HG02840 (cell line): ENCODE data around the gene BICRA.

Experiments
- ATAC-seq: cut with Tn5 transposase; IDR thresholded peaks from one replicate; pipeline ENCODE4 v1.9.1; 2021; ENCODE audit warnings: mild to moderate bottlenecking, moderate library complexity, moderate number of reproducible peaks; ENCODE audit not compliant: unreplicated experiment, low FRiP score

BICRA gene

DNA sequence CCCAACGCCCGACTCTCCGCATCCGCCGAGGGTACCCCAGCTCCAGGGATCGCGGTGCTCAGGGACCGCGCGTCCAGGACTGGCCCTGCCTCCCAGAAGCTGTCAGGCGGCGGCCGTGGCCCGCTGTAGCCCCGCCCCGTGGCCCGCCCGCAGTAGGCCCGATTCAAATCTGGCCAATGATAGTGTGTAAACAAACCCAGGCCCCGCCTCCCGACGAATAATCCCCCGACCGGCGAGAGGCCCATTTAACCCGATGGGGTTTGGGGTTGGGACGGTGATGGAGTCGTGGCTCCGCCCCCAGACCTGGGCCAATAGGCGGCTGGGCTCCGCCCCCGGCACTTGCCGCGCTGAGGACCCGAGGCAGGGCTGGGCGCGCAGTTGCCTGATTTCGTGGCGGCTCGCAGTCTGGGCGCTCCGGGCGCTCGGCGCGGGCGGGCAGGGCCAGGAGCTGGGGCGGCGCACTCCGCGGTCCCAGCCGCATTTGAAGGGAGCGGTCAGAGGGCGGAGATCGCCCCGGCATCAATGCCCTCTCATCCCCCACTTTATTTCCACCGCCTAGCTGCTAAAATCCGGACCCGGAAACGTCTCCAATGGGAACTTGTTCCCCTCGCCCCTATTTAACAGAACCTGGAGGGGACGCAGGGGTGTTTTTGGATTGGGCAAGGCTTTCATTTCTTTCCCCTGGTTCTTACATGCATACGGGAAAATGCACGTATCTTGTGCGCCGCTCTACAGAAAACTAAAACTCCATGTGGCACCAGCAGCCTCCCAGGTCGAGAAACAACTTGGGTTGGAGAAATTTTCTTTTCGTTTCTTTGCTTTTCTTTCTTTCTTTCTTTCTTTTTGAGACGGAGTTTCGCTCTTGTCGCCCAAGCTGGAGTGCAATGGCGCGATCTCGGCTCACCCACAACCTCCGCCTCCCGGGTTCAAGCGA lies 8.4 kb upstream of the BICRA start:
- ATAC-seq, result peak; percentile 93

DNA sequence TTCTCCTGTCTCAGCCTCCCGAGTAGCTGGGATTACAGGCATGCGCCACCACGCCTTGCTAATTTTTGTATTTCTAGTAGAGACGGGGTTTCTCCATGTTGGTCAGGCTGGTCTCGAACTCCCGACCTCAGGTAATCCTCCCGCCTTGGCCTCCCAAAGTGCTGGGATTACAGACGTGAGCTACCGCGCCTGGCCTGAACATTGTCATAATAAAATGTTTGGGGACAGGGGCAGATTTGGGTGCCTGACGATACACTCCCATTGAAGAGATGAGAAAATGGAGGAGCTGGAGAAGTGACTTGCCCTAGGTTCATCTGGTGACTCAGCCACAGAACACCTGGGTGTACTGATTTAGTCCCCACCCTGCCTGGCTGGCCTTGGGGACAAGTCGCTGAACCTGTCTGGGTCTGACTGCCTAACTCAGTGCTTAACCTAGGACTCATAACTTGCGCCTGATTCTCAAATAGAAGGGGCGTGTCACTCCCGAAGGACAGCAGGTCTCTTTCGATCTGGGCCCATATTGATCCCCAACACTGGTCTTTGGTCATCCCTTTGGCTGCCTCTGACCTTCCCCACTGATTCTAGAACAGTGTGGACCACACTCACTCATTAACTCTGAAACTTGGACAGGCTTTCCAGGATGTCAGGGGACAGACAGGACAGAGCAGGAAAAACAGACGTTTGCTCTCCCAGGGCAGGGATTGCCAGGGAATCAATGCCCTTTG lies 7.6 kb upstream of the BICRA start:
- ATAC-seq, result no peak

DNA sequence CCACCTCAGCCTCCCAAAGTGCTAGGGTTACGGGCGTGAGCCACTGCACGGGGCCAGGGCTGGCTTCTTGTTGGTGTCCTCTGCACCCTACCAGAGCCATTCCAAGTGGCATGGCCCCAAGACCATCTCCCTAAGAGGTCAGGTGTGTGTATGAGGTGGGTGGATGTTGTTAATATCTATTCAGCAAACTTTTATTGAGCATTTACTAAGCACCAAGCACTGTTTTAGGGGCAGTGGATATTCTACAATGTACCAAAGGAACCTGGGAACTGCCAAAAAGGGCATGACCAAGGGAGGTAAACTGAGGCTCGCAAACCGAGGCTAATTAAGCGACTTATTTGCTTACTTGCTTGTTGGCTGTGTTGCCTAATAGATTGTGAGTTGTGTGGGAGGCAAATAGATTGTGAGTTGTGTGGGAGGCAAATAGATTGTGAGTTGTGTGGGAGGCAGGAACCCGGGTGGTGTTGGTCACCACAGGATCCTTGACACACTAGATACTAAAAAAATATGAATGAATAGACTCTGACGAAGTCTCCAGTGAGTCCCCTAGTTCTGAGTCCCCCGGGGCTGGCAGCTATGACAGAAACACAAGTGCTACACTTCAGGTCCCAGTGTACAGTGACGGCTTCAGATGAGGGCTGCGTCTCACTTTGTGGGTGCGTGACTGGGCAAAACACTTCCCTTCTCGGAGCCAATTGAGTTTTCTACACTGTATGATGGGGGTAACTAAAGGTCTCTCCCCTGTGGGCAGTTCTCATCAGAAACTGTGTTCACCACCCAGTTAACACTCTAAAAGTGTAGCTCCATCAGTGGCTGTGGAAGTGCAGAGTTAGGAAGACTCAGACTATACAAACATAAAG lies 5.0 kb upstream of the BICRA start:
- ATAC-seq, result no peak

DNA sequence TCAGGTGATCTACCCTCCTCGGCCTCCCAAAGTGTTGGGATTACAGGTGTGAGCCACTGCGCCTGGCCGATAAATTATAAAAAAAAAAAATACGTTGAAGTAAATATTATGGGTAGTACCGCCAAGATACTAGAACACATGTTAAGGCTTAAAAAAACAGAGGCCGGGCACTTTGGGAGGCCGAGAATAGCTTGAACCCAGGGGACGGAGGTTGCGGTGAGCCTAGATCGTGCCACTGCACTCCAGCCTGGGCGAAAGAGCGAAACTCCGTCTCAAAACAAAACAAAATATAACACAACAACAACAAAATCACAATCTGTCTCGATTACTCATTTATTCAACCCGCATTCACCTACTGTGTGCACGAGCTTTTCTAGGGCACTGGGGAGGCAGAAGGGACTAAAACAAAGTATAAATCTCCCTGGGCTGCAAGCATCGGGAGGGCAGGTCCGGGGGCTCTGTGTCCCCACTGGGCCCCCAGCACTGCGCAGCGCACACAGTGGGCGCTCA lies 1.3 kb upstream of the BICRA start:
- no peak for ATAC-seq

DNA sequence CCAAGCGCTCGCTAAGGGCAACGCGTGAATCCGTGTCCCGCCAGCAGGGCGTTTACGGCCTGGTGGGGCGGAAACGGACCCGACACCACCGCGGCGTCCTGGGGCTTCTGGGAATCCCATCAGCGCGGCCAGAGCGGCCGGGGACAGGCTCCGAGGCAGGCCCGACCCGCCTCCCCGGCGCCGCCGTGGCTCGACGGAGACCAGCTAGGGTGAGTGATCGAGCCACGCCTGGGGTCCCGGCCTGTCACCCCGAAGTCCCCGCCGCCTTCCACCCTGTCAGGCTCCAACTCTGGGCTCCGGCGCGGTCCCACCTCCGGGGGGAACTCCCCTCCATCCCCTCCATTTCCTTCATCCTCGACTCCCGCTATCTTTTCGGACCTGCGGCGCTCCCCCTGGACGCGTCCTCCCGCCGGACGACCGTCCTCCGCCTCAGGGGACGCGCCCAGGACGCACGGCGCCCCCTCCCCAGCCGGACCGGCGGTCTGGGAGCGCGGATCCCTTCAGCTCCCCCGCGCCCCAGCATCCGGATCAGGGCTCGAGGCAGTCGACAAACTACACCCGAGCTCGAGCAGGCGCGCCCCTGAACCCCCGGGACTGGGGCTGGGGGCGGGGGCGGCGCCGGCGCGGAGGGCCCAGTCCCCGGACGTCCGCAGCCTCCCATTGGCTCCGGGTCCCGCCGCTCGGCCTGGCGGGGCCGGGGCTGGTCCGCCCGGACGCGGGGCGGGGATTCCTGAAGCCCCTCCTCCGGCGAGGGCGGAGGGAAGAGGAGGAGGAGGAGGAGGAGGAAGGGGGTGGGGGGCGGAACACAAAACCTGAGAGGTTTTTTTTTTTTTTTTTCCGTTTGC lies 638 bp upstream of the BICRA start:
- ATAC-seq, result peak; percentile 74

DNA sequence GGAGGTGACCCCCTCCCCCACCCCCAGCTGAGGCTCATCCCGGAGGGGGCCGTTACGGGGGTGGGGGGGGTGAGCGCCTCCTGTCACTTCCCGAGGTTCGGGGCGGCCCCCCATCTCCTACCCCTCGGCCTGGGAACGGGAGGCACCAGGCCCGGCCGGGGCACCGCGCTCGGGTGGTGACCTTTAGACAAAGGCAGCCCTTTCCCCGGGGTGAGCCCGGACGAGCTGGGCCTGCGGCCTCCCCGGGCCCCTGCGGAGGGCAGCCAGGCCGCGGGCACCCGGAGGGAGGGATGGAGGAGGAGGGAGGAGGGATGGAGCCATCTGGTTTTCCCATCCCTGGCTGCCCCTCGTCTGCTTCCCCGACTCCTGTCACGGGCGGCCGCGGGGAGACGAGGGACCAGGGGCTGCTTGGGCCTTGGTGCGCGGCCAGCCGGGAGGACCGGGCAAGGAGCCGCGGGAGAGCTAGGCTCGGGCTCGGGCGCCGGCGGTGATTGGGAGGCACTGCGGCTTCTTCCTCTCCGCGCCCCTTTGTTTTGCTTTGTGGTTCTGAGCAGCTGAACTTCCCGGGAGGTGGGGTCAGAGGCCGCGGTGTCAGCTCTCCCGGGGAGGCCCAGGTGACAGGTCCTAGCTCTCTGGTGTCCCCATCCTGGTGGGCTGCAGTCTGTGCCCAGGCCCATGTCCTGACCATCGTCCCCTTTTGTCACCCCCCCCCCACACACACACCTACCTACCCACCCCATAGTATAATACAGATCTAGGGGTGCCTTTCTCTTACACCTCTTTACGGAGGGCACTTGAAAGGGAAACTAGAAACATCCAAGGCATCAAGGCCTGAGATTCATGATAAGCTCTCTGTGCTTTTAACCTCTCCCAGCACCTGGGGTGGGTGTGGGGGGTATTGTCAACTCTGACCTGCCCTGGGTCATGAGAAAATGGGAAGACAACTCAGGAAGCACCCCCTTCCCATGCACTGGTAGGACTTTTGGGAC lies 1.3 kb downstream of the BICRA start:
- ATAC-seq, result no peak

DNA sequence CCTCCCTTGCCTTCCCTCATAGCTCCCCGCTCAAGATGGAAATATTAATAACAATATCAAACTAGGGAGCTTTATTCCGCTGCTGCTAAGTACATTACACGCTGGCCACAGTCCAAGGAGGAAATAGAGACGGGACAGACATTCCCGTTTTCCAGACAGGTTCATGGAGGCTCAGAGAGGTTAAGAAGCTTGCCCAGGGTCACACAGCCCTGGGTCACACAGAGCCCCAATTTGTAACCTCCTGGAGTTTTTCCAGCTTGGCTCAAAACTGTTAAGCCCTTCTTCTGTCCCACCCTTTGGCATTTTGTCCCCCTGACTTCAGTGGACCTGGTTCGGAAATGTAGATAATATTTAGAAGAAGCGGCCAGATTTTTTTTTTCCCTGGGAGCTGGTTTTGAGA lies 2.0 kb downstream of the BICRA start:
- ATAC-seq, result no peak

DNA sequence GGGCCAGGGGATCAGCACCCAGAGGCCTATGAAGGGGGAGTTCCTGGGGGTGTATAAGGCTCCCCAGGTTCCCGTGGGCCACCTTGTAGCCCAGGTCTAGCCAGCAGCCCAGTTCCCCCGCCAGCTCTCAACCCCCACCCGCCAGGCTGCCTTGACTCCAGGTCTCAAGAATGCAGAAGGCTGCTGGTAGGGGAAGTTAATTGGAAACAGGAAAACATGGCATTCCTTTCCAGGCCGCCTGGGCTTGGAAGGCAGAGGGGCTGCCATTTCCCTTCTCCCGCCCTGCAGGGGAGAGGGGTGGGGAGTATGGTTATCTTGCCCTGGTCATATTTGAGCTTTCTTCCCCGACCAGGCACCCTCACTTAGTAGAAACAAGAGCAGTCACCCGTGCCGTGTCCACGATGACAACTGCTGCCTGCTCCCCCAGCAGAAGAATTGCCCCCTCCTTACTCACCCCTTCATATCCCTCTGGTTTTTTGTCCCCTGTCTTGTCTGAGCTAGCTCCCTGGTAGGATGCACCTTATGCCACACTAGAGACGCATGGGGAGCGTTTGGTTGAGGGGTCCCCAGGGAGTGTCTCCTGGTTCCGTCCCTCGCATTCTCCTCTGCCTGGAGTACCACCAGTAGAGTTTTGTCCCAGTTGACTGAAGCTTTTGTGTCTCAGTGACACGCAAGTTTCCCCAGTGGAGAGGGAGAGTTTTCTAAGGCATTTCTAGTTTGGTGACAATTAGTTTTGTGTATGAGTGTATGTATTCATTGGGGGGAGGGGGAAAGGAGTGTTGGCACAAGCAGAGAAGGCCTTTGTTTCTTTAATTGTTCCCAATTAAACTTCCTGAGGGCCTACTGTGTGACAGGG lies 4.5 kb downstream of the BICRA start:
- ATAC-seq, result no peak

DNA sequence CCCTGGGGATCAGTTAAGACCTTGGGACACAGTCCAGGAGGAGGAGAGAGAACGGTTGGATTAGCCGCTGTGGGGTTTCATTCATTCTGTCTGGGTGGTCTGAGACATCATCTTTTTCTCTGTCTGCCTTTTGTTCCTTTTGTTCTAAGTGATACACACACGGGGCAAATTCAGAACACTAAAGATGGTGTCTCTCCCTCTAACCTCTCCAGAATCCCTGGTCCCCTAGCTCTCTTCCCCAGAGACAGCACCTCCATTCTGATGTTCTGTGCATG lies 5.0 kb downstream of the BICRA start:
- ATAC-seq, result no peak

DNA sequence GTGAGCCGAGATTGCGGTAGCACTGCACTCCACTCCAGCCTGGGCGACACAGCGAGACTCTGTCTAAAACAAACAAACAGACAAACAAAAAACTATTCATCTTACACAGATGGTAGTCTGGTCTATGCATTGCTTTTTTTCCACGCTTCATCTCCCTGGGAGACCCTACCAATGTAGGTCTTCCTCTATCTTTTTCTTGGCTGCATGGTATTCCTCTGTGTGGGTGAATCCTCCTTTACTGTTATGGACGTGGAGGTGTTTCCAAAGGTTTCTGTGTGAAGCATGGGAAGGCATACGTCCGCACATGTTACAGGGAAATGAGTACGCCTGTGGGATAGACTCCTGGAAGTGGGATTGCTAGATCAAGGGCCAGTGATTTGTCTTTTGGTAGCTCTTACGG lies 5.6 kb downstream of the BICRA start:
- no peak for ATAC-seq

DNA sequence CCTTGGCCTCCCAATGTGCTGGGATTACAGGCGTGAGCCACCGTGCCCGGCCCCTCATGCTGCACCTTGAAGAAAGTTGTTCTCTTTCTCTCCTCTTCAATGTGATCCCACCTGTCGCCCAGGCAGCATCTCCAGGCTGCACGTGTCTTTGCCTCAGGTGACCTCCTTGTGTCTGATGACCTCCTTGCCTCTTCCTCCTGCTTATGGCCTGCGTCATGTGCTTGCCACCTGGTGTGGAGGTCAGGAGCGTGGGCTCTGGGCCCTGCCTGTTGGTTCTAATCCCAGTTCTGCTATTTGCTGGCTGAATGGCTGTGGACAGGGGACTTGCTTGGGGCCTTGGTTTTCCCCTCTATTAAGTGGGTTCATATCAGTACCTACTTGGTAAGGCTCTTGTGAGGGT lies 6.3 kb downstream of the BICRA start:
- no peak for ATAC-seq

DNA sequence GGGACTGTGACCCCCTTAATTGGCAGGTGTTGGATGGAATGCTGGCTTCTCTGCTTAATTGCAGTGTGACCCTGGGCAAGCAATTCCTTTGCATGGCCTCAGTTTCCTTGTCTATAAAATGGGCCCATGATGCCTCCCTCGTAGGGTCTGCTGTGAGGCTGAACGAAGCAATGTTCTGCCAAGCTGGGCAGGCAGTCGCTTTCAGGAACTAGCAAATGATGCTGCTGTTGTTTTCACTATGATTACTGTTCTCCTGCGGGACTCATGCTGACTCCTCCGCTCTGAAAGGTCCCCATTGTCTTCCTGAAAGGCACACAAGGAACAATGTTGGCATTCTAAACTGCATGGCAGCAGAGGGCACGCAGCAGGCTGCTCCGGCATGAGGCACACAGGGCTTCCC lies 6.8 kb downstream of the BICRA start:
- ATAC-seq, result no peak

DNA sequence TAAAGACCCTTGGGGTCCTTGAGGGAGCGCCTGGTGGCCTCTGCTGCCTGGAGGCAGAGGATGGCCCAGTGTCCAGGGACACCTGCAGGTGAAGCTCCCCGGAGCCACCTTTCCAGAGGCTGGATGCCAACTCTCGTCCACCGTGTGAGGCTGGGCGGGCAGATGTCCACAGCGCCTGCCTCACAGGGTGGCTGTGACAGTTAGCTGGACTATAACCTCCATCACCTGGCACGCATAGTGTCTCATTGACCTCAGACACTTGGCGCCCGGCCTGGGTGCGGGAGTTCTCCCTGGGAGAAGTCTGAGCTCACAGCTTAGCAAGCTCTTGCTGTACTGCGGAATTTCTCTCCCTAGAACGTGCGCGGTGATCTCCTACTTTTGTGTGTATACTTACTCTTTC lies 9.8 kb downstream of the BICRA start:
- no peak for ATAC-seq

DNA sequence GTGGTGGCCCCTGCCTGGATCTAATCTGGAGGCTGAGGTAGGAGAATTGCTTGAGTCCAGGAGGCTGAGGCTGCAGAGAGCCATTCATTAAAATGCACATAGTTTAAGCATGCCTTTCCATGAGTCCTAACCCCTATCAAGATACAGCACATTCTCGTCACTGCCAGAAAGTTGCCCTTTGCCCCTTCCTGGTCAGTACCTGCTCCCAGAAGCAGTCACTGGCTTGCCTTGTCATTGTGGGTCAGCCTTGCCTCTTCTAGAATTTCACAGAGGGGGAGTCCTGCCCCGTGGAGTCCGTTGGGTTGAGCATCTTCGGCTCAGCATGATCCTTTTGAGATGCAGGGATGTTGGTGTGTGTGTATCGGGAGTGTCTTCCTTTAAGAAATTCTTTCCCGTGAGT lies 10.8 kb downstream of the BICRA start:
- no peak for ATAC-seq

DNA sequence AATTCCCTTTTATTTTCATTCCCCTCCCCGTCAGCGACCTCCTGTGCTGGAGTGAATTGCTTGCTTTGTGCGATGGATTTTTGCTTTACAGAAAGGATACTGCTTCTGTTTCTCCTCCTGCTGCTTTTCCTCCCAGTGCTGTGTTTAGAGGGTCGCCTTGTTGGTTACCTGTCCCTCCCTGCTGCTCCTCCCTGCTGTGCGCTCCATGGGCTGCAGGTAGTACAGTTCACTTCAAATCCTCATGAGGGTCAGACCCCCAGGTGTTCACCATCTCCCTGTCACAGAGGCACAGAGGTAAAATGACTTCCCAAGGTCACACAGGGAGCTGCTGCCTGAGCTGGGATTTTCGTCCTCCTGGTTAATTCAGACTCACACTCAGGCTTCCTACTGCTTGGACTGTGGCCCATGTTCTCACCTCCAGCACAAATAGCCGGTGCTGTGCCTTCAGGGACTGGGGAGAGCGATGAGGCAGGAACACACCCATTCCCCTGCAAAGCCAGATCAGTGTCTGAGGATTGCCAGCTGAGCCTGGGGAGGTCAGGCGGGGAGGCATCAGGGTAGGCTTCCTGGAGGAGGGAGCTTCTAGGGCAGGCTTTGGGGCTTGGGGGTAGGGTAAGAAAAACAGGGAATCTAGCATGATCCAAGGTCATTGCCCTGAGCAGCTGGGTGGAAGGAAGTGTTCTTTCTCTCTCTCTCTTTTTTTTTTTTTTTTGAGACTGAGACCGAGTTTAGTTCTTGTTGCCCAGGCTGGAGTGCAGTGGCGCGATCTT lies 14.4 kb downstream of the BICRA start:
- ATAC-seq, result no peak

DNA sequence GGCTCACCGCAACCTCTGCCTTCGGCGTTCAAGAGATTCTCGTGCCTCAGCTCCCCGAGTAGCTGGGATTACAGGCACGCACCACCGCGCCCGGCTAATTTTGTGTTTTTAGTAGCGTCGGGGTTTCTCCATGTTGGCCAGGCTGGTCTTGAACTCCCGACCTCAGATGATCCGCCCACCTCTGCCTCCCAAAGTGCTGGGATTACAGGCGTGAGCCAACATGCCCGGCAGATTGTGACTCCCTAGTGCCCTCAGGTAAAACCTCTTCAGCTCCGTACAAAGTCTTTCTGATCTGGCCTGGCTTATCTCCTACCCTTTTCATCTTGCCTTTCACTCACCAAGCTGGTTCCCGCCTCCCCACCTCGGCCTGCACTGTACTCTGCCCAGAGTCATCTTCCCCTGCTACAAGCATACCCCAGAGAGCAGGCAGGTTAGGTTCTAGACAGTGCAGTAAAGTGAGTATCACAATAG lies 15.0 kb downstream of the BICRA start:
- no peak for ATAC-seq

DNA sequence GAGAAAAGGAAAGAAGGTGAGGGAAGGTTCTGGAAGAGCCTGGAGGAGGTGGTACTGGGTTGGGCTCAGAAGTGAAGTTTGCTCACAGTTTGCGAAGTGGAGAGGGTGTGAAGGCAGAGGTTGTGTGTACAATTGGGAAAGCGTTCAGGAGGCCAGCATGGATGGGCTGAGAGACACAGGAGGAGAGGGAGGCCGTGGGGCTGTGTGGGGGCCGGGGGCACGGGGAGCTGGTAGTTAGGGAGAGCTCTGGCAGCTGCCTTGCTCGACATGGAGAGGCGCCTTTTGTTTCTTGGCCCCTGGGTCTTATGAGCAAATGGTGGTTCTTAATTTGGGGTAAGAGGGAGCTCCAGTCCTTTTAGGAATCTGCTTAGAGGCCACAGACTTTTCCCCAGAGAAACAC lies 16.7 kb downstream of the BICRA start:
- no peak for ATAC-seq
